Activated T-helper 9 cell treated with anti-CD3 and anti-CD28 coated beads, Interleukin-2, amount 50 U/mL, for 16 hours (primary cell): ENCODE data around the gene PPP4R2.
A peak's percentile ranks its signal among the peaks of the same experiment; 100 is the strongest.

Source experiments
- DNase-seq: peaks from one replicate; pipeline ENCODE4 v3.0.0-alpha.2; 2020; ENCODE audit warnings: low read depth

Gene PPP4R2

DNA sequence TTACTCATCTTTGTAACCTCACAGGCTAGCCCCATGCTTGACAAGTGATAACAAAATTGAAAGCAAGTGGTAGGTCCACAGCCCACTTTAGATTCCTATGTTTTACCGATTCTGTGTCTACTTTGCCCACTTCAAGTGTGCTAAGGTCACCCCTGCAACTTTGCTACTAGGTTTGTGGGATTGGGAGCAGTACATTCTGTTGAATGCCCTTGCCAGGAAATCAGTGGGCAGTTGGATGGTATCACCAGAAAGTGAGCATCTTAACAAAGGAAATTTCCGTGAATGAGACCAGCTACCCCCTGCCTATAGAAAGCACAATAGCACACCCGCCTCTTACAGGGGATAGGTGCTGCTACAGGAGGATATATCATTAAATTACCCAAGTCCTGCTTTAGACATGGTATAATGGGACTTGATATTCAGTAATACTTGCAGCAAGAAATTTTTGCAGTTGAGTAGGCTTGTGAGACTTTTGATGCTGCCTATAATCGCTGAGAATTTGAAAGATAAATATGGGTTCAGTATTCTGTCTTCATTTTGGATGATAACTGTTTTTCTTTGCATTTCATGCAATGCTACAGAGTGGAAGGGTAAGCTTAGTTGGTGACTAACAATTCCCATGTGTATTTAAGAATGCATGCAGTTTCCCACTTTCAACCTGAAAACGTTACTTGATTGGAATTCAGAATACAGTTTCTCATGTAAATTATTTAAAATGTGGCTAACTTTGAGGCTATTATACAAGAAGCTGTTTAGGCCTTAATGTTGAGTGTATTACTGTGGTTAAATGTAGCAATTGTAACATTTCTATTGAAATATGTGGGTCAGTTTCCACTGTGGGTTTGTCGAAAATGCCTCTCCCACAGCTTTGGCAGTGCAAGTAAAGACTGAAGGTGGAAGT, 74.3 kb downstream of the PPP4R2 start:
- no peak for DNase-seq

DNA sequence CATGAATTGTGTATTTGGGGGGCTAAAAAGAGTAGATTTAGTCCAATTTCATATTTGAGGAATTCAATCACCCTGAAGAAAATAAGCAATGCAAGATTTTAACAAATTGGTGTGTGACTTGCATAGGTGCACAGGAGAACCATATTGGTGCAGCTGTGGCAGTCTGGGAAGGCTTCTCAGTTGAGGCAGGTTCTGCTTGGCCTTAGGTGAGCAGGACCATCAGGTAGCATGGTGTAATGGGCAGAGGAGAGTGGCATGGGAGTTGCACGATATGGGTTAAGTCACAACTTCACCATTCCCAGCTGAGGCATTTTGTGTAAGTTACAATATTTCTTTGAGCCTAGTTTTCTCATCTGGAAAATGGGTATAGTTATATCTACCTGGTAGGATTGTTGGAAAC, 75.3 kb downstream of the PPP4R2 start:
- no peak for DNase-seq

DNA sequence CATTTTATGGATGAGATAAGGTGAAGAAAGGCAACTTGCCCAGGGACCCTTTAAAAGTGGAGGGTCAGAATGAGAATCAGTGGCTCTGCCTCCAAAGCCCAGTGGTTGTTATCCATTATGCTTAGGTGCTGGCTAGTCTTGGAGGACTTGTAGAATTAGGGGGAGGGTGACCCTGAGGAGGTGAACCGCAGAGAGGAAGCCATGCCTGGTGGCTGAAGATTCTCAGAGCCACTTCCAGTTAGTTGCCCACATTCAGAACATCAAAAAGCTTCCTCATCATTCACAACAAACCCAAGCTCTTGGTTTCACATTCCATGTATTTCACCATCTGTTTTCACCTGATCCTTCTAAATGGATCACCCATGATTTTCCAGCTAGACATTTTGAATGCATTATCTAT, 76.0 kb downstream of the PPP4R2 start:
- no peak for DNase-seq

DNA sequence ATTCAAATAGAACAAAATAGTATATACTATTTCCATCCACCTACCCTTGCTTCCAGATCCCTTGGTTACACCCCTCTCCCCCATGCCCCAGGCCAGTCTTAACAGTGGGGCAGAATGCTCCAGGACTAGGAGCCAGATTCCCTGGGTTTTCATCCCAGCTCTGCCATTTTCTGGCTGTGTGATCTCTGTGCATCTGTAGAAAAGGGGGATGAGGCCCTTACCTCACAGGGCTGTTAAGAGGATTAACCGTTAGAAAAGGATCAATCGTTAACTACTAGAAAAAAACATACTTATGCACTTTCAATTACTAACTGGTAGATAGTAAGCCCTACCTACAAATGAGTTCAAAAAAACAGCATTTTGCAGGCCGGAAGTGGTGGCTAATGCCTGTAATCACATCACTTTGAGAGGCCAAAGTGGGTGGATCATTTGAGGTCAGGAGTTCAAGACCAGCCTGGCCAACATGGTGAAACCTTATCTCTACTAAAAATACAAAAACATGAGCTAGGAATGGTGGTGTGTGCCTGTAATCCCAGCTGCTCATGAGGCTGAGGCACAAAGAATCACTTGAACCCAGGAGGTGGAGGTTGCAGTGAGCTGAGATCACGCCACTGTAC, 76.6 kb downstream of the PPP4R2 start:
- DNase-seq: no peak

DNA sequence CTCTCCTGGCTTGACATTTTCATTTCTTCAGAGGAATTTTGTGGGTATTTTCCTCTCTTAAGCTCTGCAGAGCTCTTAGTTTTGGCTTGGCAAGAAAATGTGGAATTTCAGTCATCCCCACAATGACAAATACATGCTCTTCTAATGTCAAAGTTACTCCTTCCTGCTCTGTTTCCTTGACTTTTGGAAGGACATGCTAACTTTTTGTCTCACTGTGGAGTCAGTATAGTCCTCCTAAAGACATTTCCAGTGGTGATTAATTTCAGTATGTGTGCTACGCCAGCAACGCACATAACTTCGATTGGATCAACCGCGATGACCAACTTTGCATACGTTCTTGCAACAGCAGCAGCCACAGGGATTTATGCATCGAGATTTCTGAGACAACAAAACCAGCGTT, 78.2 kb downstream of the PPP4R2 start:
- no peak for DNase-seq

DNA sequence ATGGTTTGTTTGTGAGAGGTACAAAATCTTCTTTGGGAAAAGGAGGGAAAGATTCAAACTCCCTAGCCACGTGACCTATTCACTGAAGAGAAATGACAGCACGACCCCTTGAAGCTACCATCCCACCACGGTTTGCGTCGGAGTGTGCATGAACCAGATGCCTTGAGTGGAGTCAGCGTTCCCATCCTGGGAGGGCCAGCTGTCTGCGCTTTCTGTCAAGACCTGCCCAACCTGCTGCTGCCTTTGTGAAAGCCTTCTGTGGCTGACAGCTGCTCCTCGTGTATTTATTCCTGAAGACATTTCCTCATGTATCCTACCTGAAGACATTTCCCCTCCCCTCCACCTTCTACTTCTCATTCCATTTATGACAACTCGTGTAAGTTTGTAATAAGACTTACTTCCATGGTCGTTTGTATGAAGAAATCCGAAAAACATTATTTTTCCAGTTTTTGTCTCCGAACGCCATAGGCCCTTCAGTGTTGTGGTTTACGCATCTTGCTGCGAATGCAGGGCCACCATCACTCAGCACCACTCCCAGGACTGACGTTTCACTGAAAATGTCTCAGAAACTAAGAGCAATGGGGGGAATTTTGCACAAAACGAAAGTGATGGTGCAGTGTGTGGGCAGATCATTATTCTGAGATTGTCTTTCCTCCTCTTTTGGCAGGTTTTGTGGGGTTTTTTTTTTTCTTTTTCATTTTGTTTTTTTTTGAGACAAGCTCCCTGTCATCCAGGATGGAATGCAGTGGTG, 83.8 kb downstream of the PPP4R2 start:
- no peak for DNase-seq

DNA sequence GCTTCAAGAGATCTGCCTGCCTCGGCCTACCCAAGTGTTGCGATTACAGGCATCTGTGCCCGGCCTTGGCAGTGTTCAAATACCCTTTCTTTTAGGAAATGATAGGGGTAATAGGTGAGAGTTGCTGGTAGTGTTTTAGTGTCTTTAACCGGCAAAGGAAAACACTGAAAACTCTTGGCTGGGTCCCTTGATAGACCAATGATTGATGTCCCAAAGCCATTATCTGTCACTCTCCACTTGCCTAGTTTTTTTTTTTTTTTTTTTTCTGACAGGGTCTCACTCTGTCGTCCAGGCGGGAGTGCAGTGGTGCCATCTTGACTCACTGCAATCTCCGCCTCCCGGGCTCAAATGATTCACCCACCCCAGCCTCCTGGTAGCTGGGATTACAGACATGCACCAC, 84.5 kb downstream of the PPP4R2 start:
- no peak for DNase-seq

DNA sequence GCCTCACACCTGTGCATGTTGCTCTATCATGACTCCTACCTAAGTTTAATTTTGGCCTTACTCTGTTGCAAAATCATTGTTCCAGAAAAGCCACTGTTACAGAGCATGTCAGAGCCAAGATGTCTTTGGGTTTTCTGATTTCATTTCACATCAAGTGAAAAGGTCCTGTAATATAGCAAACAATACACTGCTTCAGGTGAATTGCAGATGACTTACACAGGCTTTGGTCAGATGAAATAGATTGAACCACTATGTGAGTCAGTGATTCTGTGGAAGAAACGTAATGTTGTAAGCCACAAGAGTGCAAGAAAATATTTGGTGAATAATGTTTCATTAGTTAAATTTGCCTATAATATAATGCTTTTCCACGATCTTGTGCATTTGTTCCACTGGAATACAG, 87.6 kb downstream of the PPP4R2 start:
- DNase-seq: no peak

DNA sequence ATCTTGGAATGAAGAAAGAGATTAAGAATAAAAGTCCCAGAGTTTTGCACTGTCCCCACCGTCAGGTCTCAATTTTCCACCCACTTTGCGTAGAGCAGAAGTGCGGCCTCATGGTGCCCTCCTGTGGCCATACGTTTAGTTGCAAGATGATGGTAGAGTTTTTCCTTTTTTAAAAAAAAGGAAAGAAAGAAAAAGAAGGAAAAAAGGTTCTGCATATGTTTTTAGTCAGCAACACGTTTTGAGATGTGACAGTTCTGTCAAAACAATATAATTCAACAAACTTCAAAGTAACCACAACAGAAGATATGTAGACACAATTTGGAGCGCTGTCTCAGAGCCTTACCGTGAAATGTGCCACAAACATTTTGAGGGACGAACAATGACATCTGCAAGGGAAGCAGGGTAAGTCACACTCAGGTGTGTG, 89.5 kb downstream of the PPP4R2 start:
- DNase-seq: peak; percentile 20

DNA sequence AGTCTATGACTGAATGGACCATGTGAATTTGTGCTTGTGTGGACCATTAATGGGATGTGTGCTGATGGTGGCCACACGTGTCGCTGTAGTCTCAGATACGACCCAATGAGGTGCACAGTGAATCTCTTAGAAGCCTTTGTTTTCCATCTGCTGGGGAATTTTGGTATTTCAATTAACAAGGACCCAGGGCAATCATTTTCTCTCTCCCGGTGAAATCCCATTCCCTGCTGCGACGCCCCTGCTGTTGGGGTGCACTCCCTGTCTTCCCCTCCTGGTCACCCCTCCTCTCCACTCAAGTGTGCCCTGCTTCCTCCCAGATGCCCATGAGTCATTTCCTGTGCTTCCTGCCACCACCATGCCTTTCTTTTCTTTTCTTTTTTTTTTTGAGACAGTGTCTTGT, 97.5 kb downstream of the PPP4R2 start:
- DNase-seq: no peak

DNA sequence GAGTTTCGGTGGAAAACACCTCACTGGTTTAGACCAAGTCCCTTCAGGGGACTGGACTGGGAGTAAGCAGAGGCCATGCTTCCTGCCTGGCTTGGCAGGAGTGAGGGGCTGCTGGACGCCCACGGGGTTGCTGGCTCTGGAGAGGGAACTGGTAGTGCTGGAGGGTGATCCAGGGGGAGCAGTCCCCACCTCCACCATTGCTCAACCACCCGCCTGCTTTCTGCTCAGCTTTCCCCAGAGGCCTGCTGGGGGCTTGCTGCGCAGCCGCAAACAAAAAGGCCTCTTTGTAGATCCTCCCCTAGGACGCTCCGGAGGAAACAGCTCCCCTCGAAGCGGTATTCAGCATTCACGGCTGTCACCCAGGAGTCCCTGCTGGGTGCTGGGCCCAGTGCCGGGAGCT, 98.3 kb downstream of the PPP4R2 start:
- DNase-seq: no peak

DNA sequence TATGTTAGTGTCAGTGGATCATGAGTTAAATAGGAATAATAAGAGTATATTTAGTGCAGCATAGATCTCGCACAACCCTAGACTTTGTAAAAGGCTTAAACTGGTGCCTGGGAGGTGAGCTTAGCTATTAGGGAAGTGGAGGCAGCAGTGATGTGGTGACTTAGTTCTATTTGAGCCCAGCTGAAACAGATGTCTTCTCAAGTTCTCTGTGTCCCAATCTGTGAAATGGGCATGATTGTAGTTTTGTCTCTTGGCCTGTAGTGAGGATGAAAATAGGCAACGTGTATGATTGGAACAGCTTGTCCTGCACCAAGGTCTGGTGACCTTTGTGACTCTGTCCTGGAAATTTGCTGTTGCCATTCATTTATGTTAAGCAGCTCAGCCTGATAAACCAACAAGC, 99.6 kb downstream of the PPP4R2 start:
- DNase-seq: no peak

DNA sequence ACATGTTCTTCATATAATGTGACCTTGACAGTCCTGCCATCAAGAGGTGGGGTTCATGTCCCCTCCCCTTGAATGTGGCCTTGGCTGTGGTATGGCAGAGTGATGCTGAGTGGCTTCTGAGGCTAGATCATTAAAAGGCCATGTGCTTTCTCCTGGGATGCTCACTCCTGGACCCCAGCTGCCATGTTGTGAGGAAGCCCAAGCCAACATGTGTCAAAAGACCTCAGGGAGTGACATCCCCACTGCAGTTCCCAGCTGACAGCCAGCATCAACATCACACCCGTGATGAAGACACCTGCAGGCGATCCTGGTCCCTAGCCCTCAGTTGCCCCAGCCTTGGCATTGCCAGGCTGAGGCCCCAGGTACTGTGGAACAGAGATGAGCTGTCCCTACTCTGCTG, 101.4 kb downstream of the PPP4R2 start:
- no peak for DNase-seq

DNA sequence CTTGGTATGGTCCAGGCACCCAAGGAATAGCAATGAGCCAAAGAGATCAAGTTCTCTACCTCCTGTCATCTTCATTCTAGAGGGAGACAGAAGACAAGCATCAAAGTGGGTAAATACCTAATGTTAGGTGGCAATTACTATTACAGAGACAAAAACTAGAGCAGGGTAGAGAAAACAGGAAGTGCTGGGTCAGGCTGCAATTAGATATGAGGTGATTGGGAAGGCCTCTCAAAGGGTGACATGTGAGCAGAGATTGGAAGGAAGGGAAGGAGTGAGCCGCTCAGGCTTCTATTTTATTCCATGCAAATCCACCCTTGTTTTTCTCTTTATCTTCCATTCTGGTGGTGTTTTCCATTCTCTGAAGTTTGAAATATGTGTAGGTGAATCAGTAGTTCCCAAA, 102.3 kb downstream of the PPP4R2 start:
- DNase-seq: no peak

DNA sequence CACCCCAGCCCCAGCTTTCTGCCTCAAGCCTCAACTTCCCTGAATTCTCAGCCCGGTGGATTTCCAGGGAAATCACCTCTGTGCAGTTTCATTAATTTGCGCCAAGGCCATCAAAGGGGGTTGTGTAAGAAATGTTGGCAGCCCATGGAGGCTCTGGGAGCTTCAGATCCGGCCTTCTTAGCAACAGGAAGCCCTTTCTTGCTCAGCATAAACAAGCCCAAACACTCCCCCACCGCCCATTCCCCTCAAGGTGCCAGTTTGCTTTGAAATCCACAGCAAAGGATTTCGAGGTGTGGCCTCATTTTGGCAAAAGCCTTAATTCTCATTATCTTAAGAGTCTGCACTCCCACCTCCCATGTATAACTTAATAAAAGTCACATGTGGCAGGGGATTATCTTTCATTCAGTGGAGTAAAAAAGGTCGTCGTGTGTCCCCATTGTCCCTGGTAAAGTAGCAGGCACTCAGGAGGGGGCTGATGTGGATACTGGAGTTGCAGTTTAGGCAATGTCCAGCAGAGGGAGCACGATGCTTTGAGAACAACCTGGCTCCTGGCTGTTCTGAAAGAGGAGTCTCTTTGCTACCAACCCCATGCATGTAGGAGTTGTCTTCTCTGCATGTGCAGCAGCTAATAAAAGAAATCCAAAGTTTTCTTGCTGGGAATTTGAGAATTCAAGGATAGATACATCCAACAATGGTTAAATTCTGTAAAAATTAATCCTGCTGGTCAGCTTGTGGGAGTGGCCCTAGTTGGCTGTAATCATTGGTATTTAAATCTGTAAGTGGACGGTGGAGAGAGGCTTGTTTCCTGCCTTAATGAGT, 104.3 kb downstream of the PPP4R2 start:
- peak; percentile 54 for DNase-seq

DNA sequence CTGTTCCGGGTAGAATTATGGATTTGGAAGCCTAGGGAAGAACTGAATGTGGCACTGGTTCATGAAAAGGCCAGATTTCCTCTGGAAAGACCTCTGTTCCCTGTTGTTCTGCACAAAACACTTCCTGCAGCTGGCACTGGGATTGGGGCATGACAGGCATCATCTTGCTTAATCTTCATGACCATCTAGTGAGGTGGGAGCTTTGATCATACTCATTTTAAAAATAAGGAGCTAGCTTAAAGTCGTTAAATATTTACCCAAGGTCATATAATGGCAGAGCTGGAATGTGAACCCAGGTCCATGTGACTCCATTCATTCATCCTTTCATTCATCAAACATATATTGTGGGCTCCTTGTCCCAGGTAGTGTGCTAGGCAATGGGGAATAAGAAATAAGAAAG, 105.3 kb downstream of the PPP4R2 start:
- no peak for DNase-seq

DNA sequence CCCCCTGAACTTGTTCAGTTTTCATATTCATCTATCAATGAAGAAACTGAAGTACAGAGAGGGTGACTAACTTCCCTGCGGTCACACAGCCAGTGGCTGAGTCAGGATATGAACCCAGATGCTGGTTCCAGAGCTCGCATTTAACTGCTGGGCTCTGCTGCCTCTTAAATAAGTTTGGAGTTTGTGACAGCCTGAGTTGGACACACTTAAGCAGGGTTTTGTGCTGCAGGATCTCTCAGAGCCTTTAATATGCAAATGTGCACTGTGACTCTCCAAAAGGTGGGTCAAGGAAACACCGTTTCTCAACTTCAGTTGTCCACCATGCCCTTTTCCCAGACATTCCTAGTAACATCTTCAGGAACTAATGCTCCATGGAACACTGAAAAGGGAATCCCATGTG, 110.6 kb downstream of the PPP4R2 start:
- DNase-seq: no peak

DNA sequence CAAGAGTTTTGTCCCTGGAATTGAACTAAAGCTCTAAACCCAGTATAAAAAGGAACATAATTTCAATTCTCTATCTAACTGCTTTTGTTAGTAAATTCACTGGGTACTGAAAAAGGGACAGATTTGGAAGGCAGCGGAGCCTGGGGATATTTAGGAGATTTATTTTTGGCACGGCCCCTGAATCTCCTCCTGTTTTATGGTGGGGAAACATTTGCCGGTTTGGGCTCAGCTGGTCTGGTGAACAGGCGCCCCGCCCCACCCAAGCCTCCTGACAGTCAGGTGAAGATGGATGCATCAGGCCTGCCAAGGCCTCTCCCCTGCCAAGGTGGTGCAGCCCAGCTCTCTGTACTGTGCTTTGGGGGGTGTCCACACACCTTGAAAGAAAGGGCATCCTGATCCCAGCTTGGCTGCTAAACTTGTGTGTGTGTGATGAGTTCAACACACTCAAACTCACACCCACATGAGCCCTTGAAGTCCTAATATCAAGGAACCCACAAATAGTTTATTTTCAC, 111.1 kb downstream of the PPP4R2 start:
- no peak for DNase-seq

DNA sequence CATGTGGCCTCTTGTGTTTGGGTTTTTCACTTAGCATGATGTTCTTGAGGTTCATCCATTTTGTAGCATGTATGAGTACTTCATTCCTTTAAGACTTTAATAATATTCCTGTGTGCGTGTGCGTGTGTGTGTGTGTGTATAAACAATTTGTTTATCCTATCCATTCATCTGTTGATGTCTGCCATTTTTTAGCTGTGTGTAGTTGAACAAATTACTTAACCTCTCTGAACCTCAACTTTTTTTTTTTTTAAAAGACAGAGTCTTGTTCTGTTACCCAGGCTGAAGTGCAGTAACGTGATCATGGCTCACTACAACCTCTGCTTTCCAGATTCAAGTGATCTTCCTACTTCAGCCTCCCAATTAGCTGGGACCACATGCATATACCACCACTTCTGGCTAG, 112.1 kb downstream of the PPP4R2 start:
- DNase-seq: no peak

DNA sequence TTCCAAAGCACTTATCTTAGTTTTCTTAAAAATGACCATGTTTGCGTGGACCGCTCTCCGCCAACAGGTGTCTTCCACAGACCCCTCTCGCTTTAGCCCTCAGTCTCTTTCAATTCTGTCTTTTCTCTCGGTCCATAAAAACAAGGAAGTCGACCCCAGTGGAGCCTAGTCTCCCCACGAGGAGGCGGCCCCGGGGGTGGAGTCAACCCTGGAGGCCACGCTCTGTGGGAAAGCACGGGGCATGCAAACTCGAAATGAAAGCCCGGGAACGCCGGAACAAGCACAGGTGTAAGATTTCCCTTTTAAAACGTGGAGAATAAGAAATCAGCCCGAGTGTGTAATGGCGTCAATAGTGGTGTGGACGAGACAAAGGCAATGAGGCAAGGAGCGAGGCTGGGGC, 113.9 kb downstream of the PPP4R2 start:
- DNase-seq: no peak

DNA sequence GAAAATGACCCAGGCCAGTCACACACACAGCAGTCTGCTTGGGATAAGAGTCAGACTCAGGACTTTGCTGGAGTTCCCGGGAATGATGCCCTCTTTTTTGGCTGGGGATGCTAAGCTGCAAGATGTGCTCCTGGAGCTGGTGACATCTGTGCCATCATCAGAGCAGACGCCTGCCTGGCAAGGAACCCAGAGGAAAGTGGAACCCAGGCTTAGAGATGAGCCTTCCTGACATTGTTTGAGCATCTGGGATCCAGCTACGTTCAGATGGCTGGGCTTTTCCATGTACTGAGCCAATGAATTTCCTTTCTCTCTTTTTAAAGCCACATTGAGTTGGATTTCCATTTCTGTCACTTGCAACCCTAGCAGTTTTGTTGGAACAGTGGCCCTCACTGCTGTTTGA, 118.1 kb downstream of the PPP4R2 start:
- DNase-seq: no peak

DNA sequence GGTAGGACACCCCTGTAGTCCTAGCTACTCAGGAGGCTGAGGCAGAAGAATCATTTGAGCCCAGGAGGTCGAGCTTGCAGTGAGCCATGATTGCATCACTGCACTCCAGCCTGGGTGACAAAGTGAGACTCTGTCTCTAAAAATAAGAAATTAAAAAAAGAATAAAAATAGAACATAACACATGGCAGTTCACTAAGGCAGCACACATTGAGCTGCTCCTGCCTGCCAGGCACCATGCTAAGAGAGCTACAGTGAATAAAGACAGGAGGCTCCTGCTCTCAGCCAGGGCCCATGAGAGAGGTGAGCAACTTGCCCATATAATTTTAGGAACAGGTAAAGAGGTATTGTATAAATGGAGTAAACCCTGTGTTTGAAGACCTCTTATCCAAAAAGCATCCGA, 119.2 kb downstream of the PPP4R2 start:
- no peak for DNase-seq
